Measurements from ENCODE around the gene NDN. TPM values are rescaled to one million over a fixed set of nuclear protein-coding genes. Genes with fewer than 3 reads are reported as not detected.

The NDN gene
- total and polyA plus RNA-seq, 2 of the 8 experiments (the other 6 are each of a cell fraction or from before 2014, with no cell fraction given): 29.4 to 39.3 TPM

DNA sequence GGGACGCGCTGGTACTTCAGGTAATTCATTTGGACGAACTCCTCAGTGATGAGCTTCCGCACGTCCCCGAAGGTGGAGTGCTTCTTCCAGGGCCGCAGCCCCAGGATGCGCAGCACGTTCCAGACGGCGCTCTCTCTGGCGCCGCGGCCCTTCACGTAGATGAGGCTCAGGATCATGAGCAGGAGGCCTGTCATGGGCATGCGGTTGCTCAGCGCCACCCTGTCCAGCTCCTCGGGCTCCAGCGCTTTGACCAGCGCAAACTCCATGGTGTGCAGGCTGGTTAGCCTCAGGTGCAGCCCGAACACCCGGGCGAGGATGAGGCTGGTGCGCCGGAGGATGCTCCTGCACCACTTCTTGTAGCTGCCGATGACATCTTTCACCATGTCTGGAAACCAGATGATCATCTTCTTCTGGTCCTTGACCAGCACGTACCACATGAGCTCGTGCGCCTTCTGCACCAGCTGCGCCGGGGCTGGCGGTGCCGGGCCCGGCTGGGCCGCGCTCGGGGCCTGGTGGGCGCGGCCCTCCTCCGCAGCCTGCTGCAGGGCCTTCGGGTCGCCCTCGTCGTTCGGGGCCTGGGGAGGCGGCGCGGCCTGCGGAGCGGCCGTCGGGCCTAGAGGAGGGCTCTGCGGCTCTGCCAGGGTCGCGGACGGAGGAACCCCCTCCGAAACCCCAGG is 501 bp downstream of the NDN start (continued):
- TF ChIP-seq, protein P1, sequence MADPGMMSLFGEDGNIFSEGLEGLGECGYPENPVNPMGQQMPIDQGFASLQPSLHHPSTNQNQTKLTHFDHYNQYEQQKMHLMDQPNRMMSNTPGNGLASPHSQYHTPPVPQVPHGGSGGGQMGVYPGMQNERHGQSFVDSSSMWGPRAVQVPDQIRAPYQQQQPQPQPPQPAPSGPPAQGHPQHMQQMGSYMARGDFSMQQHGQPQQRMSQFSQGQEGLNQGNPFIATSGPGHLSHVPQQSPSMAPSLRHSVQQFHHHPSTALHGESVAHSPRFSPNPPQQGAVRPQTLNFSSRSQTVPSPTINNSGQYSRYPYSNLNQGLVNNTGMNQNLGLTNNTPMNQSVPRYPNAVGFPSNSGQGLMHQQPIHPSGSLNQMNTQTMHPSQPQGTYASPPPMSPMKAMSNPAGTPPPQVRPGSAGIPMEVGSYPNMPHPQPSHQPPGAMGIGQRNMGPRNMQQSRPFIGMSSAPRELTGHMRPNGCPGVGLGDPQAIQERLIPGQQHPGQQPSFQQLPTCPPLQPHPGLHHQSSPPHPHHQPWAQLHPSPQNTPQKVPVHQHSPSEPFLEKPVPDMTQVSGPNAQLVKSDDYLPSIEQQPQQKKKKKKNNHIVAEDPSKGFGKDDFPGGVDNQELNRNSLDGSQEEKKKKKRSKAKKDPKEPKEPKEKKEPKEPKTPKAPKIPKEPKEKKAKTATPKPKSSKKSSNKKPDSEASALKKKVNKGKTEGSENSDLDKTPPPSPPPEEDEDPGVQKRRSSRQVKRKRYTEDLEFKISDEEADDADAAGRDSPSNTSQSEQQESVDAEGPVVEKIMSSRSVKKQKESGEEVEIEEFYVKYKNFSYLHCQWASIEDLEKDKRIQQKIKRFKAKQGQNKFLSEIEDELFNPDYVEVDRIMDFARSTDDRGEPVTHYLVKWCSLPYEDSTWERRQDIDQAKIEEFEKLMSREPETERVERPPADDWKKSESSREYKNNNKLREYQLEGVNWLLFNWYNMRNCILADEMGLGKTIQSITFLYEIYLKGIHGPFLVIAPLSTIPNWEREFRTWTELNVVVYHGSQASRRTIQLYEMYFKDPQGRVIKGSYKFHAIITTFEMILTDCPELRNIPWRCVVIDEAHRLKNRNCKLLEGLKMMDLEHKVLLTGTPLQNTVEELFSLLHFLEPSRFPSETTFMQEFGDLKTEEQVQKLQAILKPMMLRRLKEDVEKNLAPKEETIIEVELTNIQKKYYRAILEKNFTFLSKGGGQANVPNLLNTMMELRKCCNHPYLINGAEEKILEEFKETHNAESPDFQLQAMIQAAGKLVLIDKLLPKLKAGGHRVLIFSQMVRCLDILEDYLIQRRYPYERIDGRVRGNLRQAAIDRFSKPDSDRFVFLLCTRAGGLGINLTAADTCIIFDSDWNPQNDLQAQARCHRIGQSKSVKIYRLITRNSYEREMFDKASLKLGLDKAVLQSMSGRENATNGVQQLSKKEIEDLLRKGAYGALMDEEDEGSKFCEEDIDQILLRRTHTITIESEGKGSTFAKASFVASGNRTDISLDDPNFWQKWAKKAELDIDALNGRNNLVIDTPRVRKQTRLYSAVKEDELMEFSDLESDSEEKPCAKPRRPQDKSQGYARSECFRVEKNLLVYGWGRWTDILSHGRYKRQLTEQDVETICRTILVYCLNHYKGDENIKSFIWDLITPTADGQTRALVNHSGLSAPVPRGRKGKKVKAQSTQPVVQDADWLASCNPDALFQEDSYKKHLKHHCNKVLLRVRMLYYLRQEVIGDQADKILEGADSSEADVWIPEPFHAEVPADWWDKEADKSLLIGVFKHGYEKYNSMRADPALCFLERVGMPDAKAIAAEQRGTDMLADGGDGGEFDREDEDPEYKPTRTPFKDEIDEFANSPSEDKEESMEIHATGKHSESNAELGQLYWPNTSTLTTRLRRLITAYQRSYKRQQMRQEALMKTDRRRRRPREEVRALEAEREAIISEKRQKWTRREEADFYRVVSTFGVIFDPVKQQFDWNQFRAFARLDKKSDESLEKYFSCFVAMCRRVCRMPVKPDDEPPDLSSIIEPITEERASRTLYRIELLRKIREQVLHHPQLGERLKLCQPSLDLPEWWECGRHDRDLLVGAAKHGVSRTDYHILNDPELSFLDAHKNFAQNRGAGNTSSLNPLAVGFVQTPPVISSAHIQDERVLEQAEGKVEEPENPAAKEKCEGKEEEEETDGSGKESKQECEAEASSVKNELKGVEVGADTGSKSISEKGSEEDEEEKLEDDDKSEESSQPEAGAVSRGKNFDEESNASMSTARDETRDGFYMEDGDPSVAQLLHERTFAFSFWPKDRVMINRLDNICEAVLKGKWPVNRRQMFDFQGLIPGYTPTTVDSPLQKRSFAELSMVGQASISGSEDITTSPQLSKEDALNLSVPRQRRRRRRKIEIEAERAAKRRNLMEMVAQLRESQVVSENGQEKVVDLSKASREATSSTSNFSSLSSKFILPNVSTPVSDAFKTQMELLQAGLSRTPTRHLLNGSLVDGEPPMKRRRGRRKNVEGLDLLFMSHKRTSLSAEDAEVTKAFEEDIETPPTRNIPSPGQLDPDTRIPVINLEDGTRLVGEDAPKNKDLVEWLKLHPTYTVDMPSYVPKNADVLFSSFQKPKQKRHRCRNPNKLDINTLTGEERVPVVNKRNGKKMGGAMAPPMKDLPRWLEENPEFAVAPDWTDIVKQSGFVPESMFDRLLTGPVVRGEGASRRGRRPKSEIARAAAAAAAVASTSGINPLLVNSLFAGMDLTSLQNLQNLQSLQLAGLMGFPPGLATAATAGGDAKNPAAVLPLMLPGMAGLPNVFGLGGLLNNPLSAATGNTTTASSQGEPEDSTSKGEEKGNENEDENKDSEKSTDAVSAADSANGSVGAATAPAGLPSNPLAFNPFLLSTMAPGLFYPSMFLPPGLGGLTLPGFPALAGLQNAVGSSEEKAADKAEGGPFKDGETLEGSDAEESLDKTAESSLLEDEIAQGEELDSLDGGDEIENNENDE (IDR thresholded peaks at IDR 0.05; ENCODE audit: insufficient replicate concordance, low read length): no peak
- TF ChIP-seq, protein P2, sequence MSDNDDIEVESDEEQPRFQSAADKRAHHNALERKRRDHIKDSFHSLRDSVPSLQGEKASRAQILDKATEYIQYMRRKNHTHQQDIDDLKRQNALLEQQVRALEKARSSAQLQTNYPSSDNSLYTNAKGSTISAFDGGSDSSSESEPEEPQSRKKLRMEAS (IDR thresholded peaks at IDR 0.05): 0 out of 2 replicates have a peak, but pooled peaks have one; percentile 11
- TF ChIP-seq BACH1 (IDR thresholded peaks at IDR 0.05; ENCODE audit: low read length) (no peak), SIX5 (IDR thresholded peaks at IDR 0.05; ENCODE audit: low read depth, low read length) (no peak), PHF8 (conservative IDR thresholded peaks at IDR 0.05; ENCODE audit: low read depth, low read length) (no peak), TBP (IDR thresholded peaks at IDR 0.05; ENCODE audit: low read depth, low read length) (no peak), TEAD4 (IDR thresholded peaks at IDR 0.05; ENCODE audit: low read depth, low read length) (no peak), NANOG (IDR thresholded peaks at IDR 0.05; ENCODE audit: insufficient read depth, low read depth, low read length, poor library complexity, severe bottlenecking) (no peak)
- TF ChIP-seq, protein P3, sequence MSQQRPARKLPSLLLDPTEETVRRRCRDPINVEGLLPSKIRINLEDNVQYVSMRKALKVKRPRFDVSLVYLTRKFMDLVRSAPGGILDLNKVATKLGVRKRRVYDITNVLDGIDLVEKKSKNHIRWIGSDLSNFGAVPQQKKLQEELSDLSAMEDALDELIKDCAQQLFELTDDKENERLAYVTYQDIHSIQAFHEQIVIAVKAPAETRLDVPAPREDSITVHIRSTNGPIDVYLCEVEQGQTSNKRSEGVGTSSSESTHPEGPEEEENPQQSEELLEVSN (IDR thresholded peaks at IDR 0.05): 0 out of 2 replicates have a peak, but pooled peaks have one; percentile 41

Data from H1 (cell line).